GM12891 (cell line): ENCODE data around the gene NXPE4.

Source experiments
- PAX5 ChIP-seq: IDR thresholded peaks from 2 replicates; pipeline ENCODE4 v1.6.1; 2011; ENCODE audit warnings: low read length, moderate library complexity, mild to moderate bottlenecking; ENCODE audit not compliant: insufficient read depth, severe bottlenecking
- POLR2A ChIP-seq: IDR thresholded peaks from 2 replicates; pipeline ENCODE4 v1.6.1; 2011; ENCODE audit warnings: low read depth, low read length, control low read depth
- POLR2AphosphoS5 ChIP-seq: IDR thresholded peaks from 2 replicates; pipeline ENCODE4 v1.6.1; 2011; ENCODE audit warnings: low read depth, low read length, control low read depth
- POU2F2 ChIP-seq: IDR thresholded peaks from 2 replicates; pipeline ENCODE4 v1.6.1; 2011; ENCODE audit warnings: low read depth, mild to moderate bottlenecking, control low read depth, low read length, moderate library complexity
- SPI1 ChIP-seq: IDR thresholded peaks from 2 replicates; pipeline ENCODE4 v1.6.1; 2011; ENCODE audit warnings: low read depth, low read length, control low read depth
- TAF1 ChIP-seq: IDR thresholded peaks from 2 replicates; pipeline ENCODE4 v1.6.1; 2011; ENCODE audit warnings: low read depth, low read length, control low read depth

- no peak for TF ChIP-seq POLR2A
- TF ChIP-seq TAF1: no peak
- TF ChIP-seq POLR2AphosphoS5: no peak
- TF ChIP-seq SPI1: no peak
- no peak for TF ChIP-seq PAX5
- TF ChIP-seq POU2F2: peak; percentile 75; the same call in 1 of the 2 replicates
Observed at GRCh38 chr11:114623720-114624119, 28.1 kb upstream of the NXPE4 start.
